Nephron progenitor cell (in vitro differentiated cells): ENCODE results near the gene PLA2G4D.

Experiments used
- DNase-seq: peaks from one replicate; pipeline ENCODE4 v3.0.0; 2021
- H3K27ac Mint-ChIP-seq: 2 replicates; pipeline ENCODE4 v1.8.0; 2021; ENCODE audit warnings: mild to moderate bottlenecking, moderate library complexity, mixed read lengths
- H3K27me3 Mint-ChIP-seq: 2 replicates; pipeline ENCODE4 v1.8.0; 2021; ENCODE audit warnings: mild to moderate bottlenecking, low read depth, mixed read lengths; ENCODE audit not compliant: poor library complexity
- H3K36me3 Mint-ChIP-seq: 2 replicates; pipeline ENCODE4 v1.8.0; 2021; ENCODE audit warnings: low read depth, mixed read lengths
- H3K4me1 Mint-ChIP-seq: 2 replicates; pipeline ENCODE4 v1.8.0; 2021; ENCODE audit warnings: mixed read lengths
- H3K4me3 Mint-ChIP-seq: 2 replicates; pipeline ENCODE4 v1.8.0; 2021; ENCODE audit warnings: mild to moderate bottlenecking, moderate library complexity, mixed read lengths
- H3K9me3 Mint-ChIP-seq: 2 replicates; pipeline ENCODE4 v1.8.0; 2021; ENCODE audit warnings: mild to moderate bottlenecking, moderate library complexity, mixed read lengths
- CTCF ChIP-seq: fragments of 200-600 bp; sonication (generic); IDR thresholded peaks from 2 replicates; pipeline ENCODE4 v1.5.0; 2021; ENCODE audit warnings: antibody characterized with exemption

The PLA2G4D gene

GRCh38 chr15:42120285-42120684, 25.9 kb upstream of the PLA2G4D start:
- no peak for DNase-seq
- peaks cover 22% of the 10 kb centered on the region for H3K27me3 Mint-ChIP-seq
- peaks cover 12% of the 10 kb centered on the region for H3K4me1 Mint-ChIP-seq
- H3K36me3 Mint-ChIP-seq = no peaks in the 10 kb centered on the region
- peaks cover 16% of the 10 kb centered on the region for H3K9me3 Mint-ChIP-seq
- no peak overlapping the region for H3K27ac Mint-ChIP-seq
- no peak for TF ChIP-seq CTCF
- no peak overlapping the region for H3K4me3 Mint-ChIP-seq

GRCh38 chr15:42119446-42119760, 25.0 kb upstream of the PLA2G4D start:
- no peak for DNase-seq
- Mint-ChIP-seq H3K36me3 (no peaks in the 10 kb centered on the region), H3K27me3 (peaks cover 18% of the 10 kb centered on the region), H3K27ac (no peak overlapping the region), H3K4me3 (no peak overlapping the region), H3K9me3 (peaks cover 16% of the 10 kb centered on the region), H3K4me1 (peaks cover 12% of the 10 kb centered on the region)
- no peak for TF ChIP-seq CTCF

DNA sequence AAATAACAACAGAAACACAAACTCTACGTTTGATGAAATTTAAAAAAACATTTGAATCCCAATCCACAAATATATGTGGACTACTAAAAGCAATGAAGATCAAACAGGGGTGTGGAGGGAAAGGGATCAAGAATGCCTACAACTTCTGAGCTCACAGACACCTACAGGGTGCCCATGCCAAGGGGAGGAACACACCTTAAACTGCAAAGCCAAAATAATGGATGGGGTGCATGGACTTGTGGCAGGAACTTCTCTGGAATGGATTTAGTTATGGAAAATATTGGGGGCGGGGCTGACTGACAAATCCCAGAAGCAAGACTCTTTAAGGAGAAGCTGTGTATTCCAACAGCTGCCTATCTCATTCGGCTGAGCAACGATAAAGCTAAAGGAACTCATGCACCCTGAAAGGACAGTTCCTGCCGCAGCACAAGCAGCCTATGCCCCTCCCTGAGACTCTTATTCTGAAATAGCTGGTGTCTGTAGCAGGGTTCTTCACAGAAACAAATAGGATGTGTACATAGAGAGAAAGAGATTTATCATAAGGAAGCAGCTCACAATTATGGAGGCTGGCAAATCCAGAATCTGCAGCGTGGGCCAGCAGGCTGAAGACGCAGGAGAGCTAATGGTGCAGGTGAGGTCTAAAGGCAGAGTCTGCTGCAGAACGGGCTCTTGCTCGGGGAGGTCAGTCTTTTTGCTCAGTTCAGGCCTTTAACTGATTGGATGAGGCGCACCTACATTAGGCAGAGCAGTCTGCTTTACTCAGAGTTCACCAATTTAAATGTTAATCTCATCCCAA, 24.5 kb upstream of the PLA2G4D start:
- Mint-ChIP-seq H3K36me3 (no peaks in the 10 kb centered on the region), H3K4me1 (peaks cover 12% of the 10 kb centered on the region), H3K27me3 (peaks cover 18% of the 10 kb centered on the region), H3K9me3 (peaks cover 16% of the 10 kb centered on the region), H3K27ac (no peak overlapping the region), H3K4me3 (peak overlapping the region; percentile 3)
- DNase-seq = no peak
- no peak for TF ChIP-seq CTCF

DNA sequence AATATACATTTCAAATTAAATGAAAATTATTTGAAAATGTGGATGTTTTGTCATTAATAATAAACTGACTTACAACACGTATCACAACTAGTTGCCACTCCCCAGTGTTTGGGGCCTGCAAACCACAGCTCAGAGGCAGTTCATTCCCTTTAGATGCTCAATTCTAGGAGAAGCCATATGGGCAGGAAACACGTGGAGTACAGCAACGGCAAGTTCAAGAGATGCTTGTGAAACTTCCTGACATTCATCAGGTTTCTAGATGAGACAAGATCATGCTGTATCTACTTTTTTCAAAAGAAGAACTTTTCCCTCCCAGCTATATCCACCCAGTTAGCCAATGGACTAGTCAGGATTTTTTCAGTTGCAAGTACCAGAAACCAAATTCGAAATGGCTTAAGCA, 17.6 kb upstream of the PLA2G4D start:
- H3K36me3 Mint-ChIP-seq = no peaks in the 10 kb centered on the region
- no peaks in the 10 kb centered on the region for H3K4me1 Mint-ChIP-seq
- TF ChIP-seq CTCF = no peak
- H3K4me3 Mint-ChIP-seq = no peak overlapping the region
- DNase-seq = no peak
- peaks cover 30% of the 10 kb centered on the region for H3K9me3 Mint-ChIP-seq
- H3K27me3 Mint-ChIP-seq = peaks cover 8% of the 10 kb centered on the region
- no peak overlapping the region for H3K27ac Mint-ChIP-seq

DNA sequence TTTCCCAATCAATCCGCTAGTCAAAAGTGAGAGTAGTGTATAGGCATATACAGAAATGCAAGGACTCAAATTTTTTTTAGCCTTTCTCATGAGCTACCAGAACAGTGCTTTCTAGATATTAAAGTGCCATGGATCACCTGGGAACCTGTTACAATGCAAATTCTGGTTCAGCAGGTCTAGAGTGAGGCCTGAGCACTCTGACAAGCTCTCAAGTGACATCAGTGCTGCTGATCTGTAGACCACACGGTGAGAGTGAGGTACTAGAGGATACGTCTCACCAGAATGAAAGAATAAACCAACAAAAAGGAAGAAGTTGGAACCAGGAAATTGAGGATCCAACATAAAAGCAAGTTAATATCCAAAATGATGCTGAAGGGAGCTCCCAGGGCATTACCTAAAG, 16.0 kb upstream of the PLA2G4D start:
- peaks cover 8% of the 10 kb centered on the region for H3K27me3 Mint-ChIP-seq
- no peak overlapping the region for H3K4me3 Mint-ChIP-seq

More for the DNA sequence above, 16.0 kb upstream of the PLA2G4D start:
- TF ChIP-seq CTCF = no peak
- H3K27ac Mint-ChIP-seq = no peak overlapping the region
- H3K9me3 Mint-ChIP-seq = peaks cover 19% of the 10 kb centered on the region
- no peaks in the 10 kb centered on the region for H3K4me1 Mint-ChIP-seq
- DNase-seq = no peak
- H3K36me3 Mint-ChIP-seq = no peaks in the 10 kb centered on the region
